HEK293 (cell line): Measurements from ENCODE around the gene RNF215.

Experiments
- CTCF ChIA-PET: fragments of 350-600 bp; formaldehyde crosslinking; extraction: SDS; loops from one replicate; lab custom pipeline; 2021; ENCODE audit warnings: antibody characterized with exemption; lab: Yijun Ruan, JAX
- POLR2A ChIA-PET: fragments of 300-600 bp; formaldehyde crosslinking; extraction: SDS; loops from one replicate; lab custom pipeline; 2020; ENCODE audit warnings: antibody characterized with exemption, inconsistent platforms; lab: Yijun Ruan, JAX
- H3K27ac ChIP-seq: fragments of 200-500 bp; sonication (Bioruptor generic); 2 replicates; pipeline ENCODE4 v1.5.1; 2014; ENCODE audit warnings: low read depth, low read length, control low read depth, inconsistent platforms; ENCODE audit errors: extremely low read depth
- H3K36me3 ChIP-seq, 2 experiments: fragments of 200-500 bp in 1 of 2; sonication (Bioruptor generic) in 1 of 2; 1 replicate in 1 of 2; 2 replicates in 1 of 2; pipeline ENCODE4 v1.5.1; 2014 to 2017; ENCODE audit warnings: inconsistent platforms in 2 of 2, low read length in 2 of 2; ENCODE audit not compliant: control insufficient read depth in 2 of 2, insufficient read depth in 1 of 2
- H3K4me1 ChIP-seq: fragments of 200-500 bp; sonication (Bioruptor generic); 2 replicates; pipeline ENCODE4 v1.5.1; 2014; ENCODE audit warnings: mild to moderate bottlenecking, low read length, inconsistent platforms; ENCODE audit not compliant: control insufficient read depth, insufficient read depth
- H3K4me3 ChIP-seq: 2 replicates; pipeline ENCODE4 v1.5.1; 2011; ENCODE audit warnings: low read depth, mild to moderate bottlenecking, control low read depth, low read length, moderate library complexity
- H3K9me3 ChIP-seq: fragments of 200-500 bp; sonication (Bioruptor generic); 2 replicates; pipeline ENCODE4 v1.5.1; 2014; ENCODE audit warnings: low read depth, low read length, inconsistent platforms; ENCODE audit not compliant: control insufficient read depth, insufficient read depth
- EGR2 ChIP-seq: fragments of 450-650 bp; formaldehyde crosslinking; IDR thresholded peaks from 2 replicates; pipeline ENCODE4 v1.5.1; 2016; ENCODE audit warnings: low read depth, missing biosample characterization, missing genetic modification characterization
- GLI4 ChIP-seq: fragments of 450-650 bp; formaldehyde crosslinking; IDR thresholded peaks from 2 replicates; pipeline ENCODE4 v1.5.1; 2016; ENCODE audit warnings: missing biosample characterization, missing genetic modification characterization
- GLIS2 ChIP-seq: fragments of 450-650 bp; formaldehyde crosslinking; IDR thresholded peaks from 2 replicates; pipeline ENCODE4 v1.5.1; 2016; ENCODE audit warnings: missing biosample characterization, missing genetic modification characterization
- HOXD13 ChIP-seq: sonication (generic); formaldehyde crosslinking; IDR thresholded peaks from 2 replicates; pipeline ENCODE4 v1.8.0; 2022; ENCODE audit warnings: missing genetic modification reagents, borderline replicate concordance
- KLF9 ChIP-seq: fragments of 450-650 bp; formaldehyde crosslinking; IDR thresholded peaks from 2 replicates; pipeline ENCODE4 v1.5.1; 2016; ENCODE audit warnings: missing biosample characterization, missing genetic modification characterization, low read depth
- OSR2 ChIP-seq: fragments of 450-650 bp; formaldehyde crosslinking; IDR thresholded peaks from 2 replicates; pipeline ENCODE4 v1.5.1; 2016; ENCODE audit warnings: missing biosample characterization, missing genetic modification characterization
- PRDM1 ChIP-seq: fragments of 450-650 bp; formaldehyde crosslinking; IDR thresholded peaks from 2 replicates; pipeline ENCODE4; 2016; ENCODE audit warnings: missing biosample characterization, missing genetic modification characterization
- REPIN1 ChIP-seq: fragments of 450-650 bp; formaldehyde crosslinking; IDR thresholded peaks from 2 replicates; pipeline ENCODE4 v1.5.1; 2017; ENCODE audit warnings: missing biosample characterization, missing genetic modification characterization, low read depth
- SCRT2 ChIP-seq: fragments of 450-650 bp; formaldehyde crosslinking; IDR thresholded peaks from 2 replicates; pipeline ENCODE4 v1.5.1; 2016; ENCODE audit warnings: missing biosample characterization, missing genetic modification characterization
- SETDB1 ChIP-seq: IDR thresholded peaks from one replicate; pipeline ENCODE4 v1.6.1; 2017; ENCODE audit warnings: mild to moderate bottlenecking, low read length, moderate library complexity, mixed read lengths; ENCODE audit not compliant: insufficient read length
- ZBTB1 ChIP-seq: fragments of 450-650 bp; formaldehyde crosslinking; IDR thresholded peaks from 2 replicates; pipeline ENCODE4 v1.5.1; 2016; ENCODE audit warnings: missing biosample characterization, missing genetic modification characterization
- ZBTB17 ChIP-seq: fragments of 450-650 bp; formaldehyde crosslinking; IDR thresholded peaks from 2 replicates; pipeline ENCODE4 v1.5.1; 2016; ENCODE audit warnings: missing biosample characterization, missing genetic modification characterization
- ZBTB48 ChIP-seq: fragments of 450-650 bp; formaldehyde crosslinking; IDR thresholded peaks from 2 replicates; pipeline ENCODE4 v1.5.1; 2016; ENCODE audit warnings: missing biosample characterization, missing genetic modification characterization
- ZNF155 ChIP-seq: fragments of 450-650 bp; formaldehyde crosslinking; IDR thresholded peaks from 2 replicates; pipeline ENCODE4 v1.5.1; 2016; ENCODE audit warnings: missing biosample characterization, missing genetic modification characterization
- ZNF184 ChIP-seq: fragments of 450-650 bp; IDR thresholded peaks from 2 replicates; pipeline ENCODE4 v1.5.1; 2018; ENCODE audit warnings: missing biosample characterization, mild to moderate bottlenecking, missing genetic modification characterization
- ZNF266 ChIP-seq: fragments of 450-650 bp; formaldehyde crosslinking; IDR thresholded peaks from 2 replicates; pipeline ENCODE4 v1.5.1; 2016; ENCODE audit warnings: missing biosample characterization, missing genetic modification characterization, low read depth
- ZNF335 ChIP-seq: fragments of 450-650 bp; formaldehyde crosslinking; conservative IDR thresholded peaks from 2 replicates; pipeline ENCODE4 v1.5.1; 2016; ENCODE audit warnings: missing biosample characterization, missing genetic modification characterization
- ZNF473 ChIP-seq: fragments of 450-650 bp; formaldehyde crosslinking; IDR thresholded peaks from 2 replicates; pipeline ENCODE4 v1.5.1; 2017; ENCODE audit warnings: missing biosample characterization, missing genetic modification characterization
- ZNF501 ChIP-seq: fragments of 450-650 bp; formaldehyde crosslinking; IDR thresholded peaks from 2 replicates; pipeline ENCODE4 v1.5.1; 2016; ENCODE audit warnings: missing biosample characterization, missing genetic modification characterization
- ZNF510 ChIP-seq: fragments of 450-650 bp; formaldehyde crosslinking; IDR thresholded peaks from 2 replicates; pipeline ENCODE4 v1.5.1; 2018; ENCODE audit warnings: mild to moderate bottlenecking, missing genetic modification characterization, missing biosample characterization; ENCODE audit not compliant: insufficient replicate concordance
- ZNF571 ChIP-seq: fragments of 450-650 bp; formaldehyde crosslinking; IDR thresholded peaks from 2 replicates; pipeline ENCODE4 v1.5.0; 2017; ENCODE audit warnings: missing biosample characterization, missing genetic modification characterization
- ZNF585B ChIP-seq: fragments of 450-650 bp; formaldehyde crosslinking; IDR thresholded peaks from 2 replicates; pipeline ENCODE4 v1.5.1; 2016; ENCODE audit warnings: missing biosample characterization, missing genetic modification characterization
- ZNF596 ChIP-seq: fragments of 450-650 bp; IDR thresholded peaks from 2 replicates; pipeline ENCODE4 v1.5.0; 2018; ENCODE audit warnings: missing biosample characterization, mild to moderate bottlenecking, missing genetic modification characterization, moderate library complexity
- ZNF785 ChIP-seq: fragments of 450-650 bp; formaldehyde crosslinking; IDR thresholded peaks from 2 replicates; pipeline ENCODE4 v1.5.1; 2016; ENCODE audit warnings: missing biosample characterization, missing genetic modification characterization
- TF ChIP-seq, protein P1 (sequence below): fragments of 450-650 bp; formaldehyde crosslinking; IDR thresholded peaks from 2 replicates; pipeline ENCODE4 v1.5.1; 2017; ENCODE audit warnings: missing biosample characterization, mild to moderate bottlenecking, missing genetic modification characterization, moderate library complexity
- TF ChIP-seq, protein P2 (sequence below): fragments of 450-650 bp; formaldehyde crosslinking; IDR thresholded peaks from 2 replicates; pipeline ENCODE4 v1.5.1; 2016; ENCODE audit warnings: missing biosample characterization, missing genetic modification characterization
- TF ChIP-seq, protein P3 (sequence below): fragments of 450-650 bp; formaldehyde crosslinking; IDR thresholded peaks from 2 replicates; pipeline ENCODE4 v1.5.0; 2017; ENCODE audit warnings: missing biosample characterization, missing genetic modification characterization, borderline replicate concordance

Gene RNF215

DNA sequence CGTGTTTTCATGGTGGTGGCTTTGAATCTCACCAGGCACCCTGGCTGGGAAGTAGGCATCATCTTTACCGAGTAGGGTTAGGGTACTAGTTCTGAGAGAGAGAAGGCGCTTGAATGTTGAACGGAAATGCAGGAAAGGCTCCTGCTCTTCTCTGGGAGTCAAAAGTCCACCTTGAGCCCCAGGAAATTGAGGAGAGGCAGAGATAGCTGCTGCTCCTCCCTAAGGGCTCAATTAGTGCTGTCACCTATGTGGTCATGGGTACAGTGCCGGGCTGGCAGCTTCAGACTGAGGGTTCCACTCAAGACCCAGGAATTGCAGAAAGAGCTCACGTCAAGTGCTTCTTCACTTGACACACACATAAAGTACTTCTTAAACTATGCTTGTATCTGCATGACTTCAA lies 28.7 kb downstream of the RNF215 start:
- Histone ChIP-seq H3K36me3 (peaks cover 0 to 19% of the 10 kb centered on the region in 2 experiments; a peak in 2 of 3 replicates), H3K27ac (no peak overlapping the region), H3K9me3 (no peaks in the 10 kb centered on the region), H3K4me1 (peaks cover 5% of the 10 kb centered on the region; the same call in 1 of the 2 replicates), H3K4me3 (no peak overlapping the region)
- ChIA-PET POLR2A (interaction anchor here (1.3 kb wide), 1 partner anchor 29 kb away, joined by 3 read pairs; no protein-coding TSS in a partner anchor), CTCF (interaction anchor here (0.9 to 1.1 kb wide), 3 partner anchors 9 to 71 kb away, joined by 3 to 5 read pairs (median 3); no protein-coding TSS in a partner anchor)
- TF ChIP-seq ZBTB48 (peak; percentile 9; the same call in 1 of the 2 replicates), ZNF501 (tag by site-specific recombination) (no peak)

DNA sequence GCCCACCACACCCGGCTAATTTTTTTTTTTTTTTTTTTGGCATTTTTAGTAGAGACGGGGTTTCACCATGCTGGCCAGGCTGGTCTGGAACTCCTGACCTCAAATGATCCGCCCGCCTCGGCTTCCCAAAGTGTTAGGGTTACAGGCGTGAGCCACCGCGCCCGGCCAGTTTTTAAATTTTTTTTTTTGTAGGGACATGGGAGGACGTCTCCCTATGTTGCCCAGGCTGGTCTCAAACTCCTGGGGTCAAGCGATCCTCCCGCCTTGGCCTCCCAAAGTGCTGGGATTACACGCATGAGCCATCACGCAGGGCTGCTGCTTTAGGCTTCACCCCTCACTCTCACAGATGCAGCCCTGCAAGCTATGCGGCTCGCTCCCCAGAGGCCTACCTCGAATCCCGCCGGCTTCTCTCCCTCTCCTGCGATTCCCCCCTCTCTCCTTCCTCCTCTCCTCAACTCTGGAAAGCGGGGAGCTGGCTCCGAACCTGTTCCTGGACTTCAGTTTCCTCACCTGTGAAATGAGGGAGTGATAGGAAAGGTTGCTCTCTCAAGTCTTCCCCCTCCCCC lies 29.5 kb downstream of the RNF215 start:
- TF ChIP-seq HOXD13 = no peak
- Histone ChIP-seq H3K4me1 (peaks cover 5% of the 10 kb centered on the region; the same call in 1 of the 2 replicates), H3K9me3 (no peaks in the 10 kb centered on the region), H3K27ac (no peak overlapping the region), H3K4me3 (peak overlapping the region; percentile 98; the same call in 1 of the 2 replicates), H3K36me3 (peaks cover 0 to 25% of the 10 kb centered on the region in 2 experiments; a peak in 2 of 3 replicates)
- POLR2A ChIA-PET = interaction anchor here (1.0 to 2.1 kb wide), 13 partner anchors 9 to 450 kb away, joined by 3 to 40 read pairs (median 8); partner anchors contain the start of genes CASTOR1, SEC14L2 and TBC1D10A
- CTCF ChIA-PET = interaction anchor here (0.5 to 1.7 kb wide), 4 partner anchors 8 to 271 kb away, joined by 3 to 5 read pairs (median 3); partner anchors contain the start of gene CASTOR1

DNA sequence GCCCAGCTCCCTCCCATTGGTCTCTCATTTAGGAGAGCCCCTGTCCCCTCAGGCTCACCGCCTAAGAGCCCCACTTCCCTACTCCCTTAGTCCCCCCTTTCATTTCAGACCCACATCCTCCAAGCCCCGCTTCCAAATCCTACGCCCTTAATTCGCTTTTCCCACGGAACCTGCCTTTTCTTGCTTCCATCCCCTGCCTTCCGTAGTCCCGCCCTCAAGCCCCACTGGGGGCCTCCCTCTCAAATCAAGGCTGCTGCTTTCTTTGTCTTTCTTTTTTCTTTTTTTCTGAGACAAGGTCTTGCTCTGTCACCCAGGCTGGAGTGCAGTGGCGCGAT lies 30.0 kb downstream of the RNF215 start:
- CTCF ChIA-PET = interaction anchor here (0.5 to 1.7 kb wide), 6 partner anchors 29 to 271 kb away, joined by 3 to 5 read pairs (median 4); partner anchors contain the start of genes CASTOR1 and RNF215
- H3K27ac ChIP-seq = no peak overlapping the region
- TF ChIP-seq ZNF184 (tag by site-specific recombination) (no peak), ZBTB1 (no peak), KLF9 (tag by site-specific recombination) (0 out of 2 replicates have a peak, but pooled peaks have one; percentile 2), ZNF785 (tag by site-specific recombination) (no peak), ZNF571 (tag by site-specific recombination) (no peak), ZNF596 (tag by site-specific recombination) (no peak), ZNF510 (no peak), GLI4 (no peak), ZNF155 (tag by site-specific recombination) (no peak), PRDM1 (tag by site-specific recombination) (no peak), SCRT2 (tag by site-specific recombination) (no peak), ZBTB17 (0 out of 2 replicates have a peak, but pooled peaks have one; percentile 6), ZNF473 (tag by site-specific recombination) (no peak), GLIS2 (tag by site-specific recombination) (peak; percentile 90), ZNF266 (no peak), REPIN1 (tag by site-specific recombination) (no peak), ZNF335 (tag by site-specific recombination) (peak; percentile 83), ZNF585B (tag by site-specific recombination) (no peak), OSR2 (tag by site-specific recombination) (no peak), SETDB1 (no peak), ZNF501 (tag by site-specific recombination) (no peak), EGR2 (no peak)
- TF ChIP-seq, protein P1, sequence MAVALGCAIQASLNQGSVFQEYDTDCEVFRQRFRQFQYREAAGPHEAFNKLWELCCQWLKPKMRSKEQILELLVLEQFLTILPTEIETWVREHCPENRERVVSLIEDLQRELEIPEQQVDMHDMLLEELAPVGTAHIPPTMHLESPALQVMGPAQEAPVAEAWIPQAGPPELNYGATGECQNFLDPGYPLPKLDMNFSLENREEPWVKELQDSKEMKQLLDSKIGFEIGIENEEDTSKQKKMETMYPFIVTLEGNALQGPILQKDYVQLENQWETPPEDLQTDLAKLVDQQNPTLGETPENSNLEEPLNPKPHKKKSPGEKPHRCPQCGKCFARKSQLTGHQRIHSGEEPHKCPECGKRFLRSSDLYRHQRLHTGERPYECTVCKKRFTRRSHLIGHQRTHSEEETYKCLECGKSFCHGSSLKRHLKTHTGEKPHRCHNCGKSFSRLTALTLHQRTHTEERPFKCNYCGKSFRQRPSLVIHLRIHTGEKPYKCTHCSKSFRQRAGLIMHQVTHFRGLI = no peak
- TF ChIP-seq, protein P2, sequence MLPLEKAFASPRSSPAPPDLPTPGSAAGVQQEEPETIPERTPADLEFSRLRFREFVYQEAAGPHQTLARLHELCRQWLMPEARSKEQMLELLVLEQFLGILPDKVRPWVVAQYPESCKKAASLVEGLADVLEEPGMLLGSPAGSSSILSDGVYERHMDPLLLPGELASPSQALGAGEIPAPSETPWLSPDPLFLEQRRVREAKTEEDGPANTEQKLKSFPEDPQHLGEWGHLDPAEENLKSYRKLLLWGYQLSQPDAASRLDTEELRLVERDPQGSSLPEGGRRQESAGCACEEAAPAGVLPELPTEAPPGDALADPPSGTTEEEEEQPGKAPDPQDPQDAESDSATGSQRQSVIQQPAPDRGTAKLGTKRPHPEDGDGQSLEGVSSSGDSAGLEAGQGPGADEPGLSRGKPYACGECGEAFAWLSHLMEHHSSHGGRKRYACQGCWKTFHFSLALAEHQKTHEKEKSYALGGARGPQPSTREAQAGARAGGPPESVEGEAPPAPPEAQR = no peak
- TF ChIP-seq, protein P3, sequence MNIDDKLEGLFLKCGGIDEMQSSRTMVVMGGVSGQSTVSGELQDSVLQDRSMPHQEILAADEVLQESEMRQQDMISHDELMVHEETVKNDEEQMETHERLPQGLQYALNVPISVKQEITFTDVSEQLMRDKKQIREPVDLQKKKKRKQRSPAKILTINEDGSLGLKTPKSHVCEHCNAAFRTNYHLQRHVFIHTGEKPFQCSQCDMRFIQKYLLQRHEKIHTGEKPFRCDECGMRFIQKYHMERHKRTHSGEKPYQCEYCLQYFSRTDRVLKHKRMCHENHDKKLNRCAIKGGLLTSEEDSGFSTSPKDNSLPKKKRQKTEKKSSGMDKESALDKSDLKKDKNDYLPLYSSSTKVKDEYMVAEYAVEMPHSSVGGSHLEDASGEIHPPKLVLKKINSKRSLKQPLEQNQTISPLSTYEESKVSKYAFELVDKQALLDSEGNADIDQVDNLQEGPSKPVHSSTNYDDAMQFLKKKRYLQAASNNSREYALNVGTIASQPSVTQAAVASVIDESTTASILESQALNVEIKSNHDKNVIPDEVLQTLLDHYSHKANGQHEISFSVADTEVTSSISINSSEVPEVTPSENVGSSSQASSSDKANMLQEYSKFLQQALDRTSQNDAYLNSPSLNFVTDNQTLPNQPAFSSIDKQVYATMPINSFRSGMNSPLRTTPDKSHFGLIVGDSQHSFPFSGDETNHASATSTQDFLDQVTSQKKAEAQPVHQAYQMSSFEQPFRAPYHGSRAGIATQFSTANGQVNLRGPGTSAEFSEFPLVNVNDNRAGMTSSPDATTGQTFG (tag by site-specific recombination) = no peak

More for the DNA sequence above, 30.0 kb downstream of the RNF215 start:
- peaks cover 5% of the 10 kb centered on the region; the same call in 1 of the 2 replicates for H3K4me1 ChIP-seq
- H3K4me3 ChIP-seq = peak overlapping the region; percentile 98
- POLR2A ChIA-PET = interaction anchor here (0.6 to 2.1 kb wide), 31 partner anchors 9 to 937 kb away, joined by 3 to 40 read pairs (median 5); partner anchors contain the start of genes CASTOR1, RNF215, SEC14L2 and TBC1D10A
- H3K9me3 ChIP-seq = no peaks in the 10 kb centered on the region
- H3K36me3 ChIP-seq = peaks cover 0 to 30% of the 10 kb centered on the region in 2 experiments; a peak in 2 of 3 replicates
